ENCODE measurements around the gene DBI.

- TF ChIP-seq CTCF (conservative IDR thresholded peaks at IDR 0.05) (no peak), EZH2 (IDR thresholded peaks at IDR 0.05; ENCODE audit: low read depth) (no peak)
Observed at GRCh38 chr2:119405151-119405550, 38.4 kb downstream of the DBI start.

All from PC-9 (cell line).